Activated T-cell treated with anti-CD3 and anti-CD28 coated beads for 24 hours (primary cell): ENCODE data around the gene LSM3.

Experiments
- DNase-seq: peaks from one replicate; pipeline ENCODE4 v3.0.0-alpha.2; 2020; ENCODE audit warnings: low read depth

Gene LSM3

DNA sequence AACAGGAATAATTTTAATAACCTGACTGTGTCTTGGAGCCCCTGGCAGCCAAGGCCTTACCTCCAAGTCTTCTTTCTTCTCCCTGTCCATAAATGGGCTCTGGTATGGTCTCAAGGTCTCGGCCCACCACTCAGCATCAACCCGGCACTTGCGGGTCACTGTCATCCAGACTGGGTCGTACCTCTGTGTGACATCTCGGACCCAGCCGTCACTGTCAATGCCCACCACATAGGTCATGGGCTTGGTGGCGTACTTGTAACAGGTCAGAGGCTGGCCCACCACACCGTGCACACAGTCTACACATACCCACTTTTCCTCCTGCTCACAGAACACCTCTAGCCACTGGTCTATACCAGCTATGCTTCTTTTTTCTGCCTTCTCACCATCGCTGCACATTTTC is 20.7 kb upstream of the LSM3 start:
- no peak for DNase-seq

DNA sequence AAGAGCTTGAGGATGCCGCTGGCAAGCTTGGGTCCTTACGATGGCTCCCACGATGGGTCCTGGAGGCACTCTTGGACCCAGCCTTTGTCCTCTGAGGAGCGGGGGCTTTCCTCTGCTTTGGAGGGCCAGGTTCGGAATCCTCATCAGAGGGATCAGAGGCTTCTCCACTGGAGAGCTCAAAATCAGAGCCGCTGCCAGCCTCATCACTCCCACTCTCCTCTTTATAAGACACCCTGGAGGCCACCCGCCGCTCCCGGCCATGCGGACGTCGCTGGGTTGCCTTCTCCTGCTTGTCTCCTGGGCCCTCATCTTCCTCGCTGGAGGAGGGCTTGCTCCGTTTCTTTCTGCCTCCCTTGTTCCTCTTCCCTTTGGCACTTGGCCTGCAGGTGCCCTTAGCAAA is 20.2 kb upstream of the LSM3 start:
- no peak for DNase-seq

GRCh38 chr3:14159426-14159825 is 19.2 kb upstream of the LSM3 start:
- DNase-seq, result no peak

GRCh38 chr3:14161282-14161681 is 17.3 kb upstream of the LSM3 start:
- DNase-seq, result no peak

DNA sequence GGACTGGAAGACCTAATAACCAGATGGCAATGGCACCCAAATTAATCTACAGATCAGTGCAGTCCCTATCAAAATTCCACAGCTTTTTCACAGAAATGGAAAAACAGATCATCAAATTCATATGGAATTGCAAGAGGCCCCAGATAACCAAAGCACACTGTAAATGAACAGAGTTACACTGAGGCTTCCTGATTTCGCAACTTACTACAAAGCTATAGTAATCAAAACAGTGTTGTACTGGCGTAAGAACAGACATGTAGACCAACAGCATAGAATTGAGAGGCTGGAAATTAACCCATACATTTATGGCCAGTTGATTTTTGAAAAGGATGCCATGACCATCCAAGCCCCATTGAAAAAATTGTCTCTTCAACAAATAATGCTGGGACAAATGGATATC is 16.4 kb upstream of the LSM3 start:
- no peak for DNase-seq

DNA sequence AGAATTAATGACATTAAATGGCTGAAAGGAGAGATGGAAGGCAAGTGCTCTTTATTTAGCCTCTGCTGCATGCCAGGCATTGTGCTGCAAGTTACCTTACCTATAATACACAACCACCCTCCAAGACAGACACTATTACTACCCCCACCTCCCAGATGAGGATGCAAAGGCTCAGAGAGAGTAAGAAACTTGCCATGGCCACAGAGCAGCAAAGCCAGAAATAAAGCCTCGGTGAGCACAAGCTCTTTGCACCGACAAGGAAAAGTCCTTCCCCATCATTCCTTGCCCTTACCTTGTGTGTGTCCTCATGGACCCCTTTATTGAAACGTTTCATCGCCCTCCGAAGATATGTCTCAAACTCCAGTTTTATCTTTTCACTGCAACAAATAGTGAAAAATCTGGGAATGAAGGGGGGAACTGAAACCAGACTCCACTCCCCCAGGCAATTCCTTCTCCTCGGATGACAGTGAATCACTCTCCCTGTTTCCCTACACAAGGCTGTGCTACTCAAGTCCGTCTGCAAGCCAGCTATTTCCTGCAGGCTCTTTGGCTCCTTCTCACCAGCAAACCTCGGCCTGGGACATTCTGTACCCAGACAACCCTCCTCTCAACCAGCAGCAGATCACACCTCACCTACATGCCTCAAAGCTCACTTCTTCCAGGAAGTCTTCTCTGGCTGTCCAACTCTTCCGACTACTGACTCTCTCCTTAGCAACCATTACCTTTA is 11.6 kb upstream of the LSM3 start:
- no peak for DNase-seq

- no peak for DNase-seq
Measured at GRCh38 chr3:14169435-14169834, 9.2 kb upstream of the LSM3 start.

DNA sequence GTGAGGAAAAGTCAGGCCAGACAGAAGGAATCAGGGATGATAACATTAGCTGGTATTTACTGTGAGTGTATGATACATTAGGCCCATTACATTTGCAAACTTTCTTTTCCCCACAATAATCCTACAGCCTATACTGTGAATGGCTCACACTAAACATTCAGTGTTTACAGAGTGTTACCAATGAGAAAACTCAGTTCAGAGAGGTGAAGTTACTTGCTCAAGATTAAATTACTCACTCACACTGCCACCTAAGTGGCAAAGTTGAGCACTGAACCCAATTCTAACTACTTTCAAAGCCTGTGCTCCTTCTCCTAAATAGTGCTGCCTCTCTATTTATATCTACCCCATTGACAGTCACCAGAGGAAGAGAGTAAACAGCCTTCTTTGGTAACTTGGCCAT is 8.7 kb upstream of the LSM3 start:
- no peak for DNase-seq

DNA sequence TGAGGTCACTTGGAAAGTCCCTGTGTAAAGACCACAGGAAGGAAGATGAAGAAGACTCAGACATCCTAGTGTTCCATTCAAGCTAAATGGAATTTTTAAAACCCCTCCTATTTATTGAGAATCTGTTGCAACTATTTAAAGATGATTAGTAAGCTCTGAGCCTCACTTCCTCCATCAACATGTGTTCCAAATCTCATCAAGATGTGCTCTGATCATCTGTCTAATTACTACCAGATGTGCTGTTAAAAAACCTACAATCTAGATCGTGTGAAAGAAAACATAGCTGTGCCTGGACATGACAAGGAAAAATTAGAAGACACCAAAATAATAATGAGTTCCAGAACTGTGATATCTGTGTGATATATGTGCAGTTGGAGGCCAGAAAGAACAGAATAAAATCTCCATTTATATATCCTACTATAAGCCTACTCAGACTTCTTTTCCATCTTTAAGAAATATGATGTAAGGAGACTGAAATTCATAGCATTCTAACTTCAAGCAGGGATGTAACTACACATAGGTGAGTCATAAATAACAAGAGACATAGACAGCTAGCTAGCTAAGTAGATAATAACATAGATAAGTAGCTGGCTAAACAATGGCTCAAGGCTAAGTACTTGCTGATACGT is 8.0 kb upstream of the LSM3 start:
- DNase-seq, result no peak

GRCh38 chr3:14172496-14172895 is 6.1 kb upstream of the LSM3 start:
- no peak for DNase-seq

DNA sequence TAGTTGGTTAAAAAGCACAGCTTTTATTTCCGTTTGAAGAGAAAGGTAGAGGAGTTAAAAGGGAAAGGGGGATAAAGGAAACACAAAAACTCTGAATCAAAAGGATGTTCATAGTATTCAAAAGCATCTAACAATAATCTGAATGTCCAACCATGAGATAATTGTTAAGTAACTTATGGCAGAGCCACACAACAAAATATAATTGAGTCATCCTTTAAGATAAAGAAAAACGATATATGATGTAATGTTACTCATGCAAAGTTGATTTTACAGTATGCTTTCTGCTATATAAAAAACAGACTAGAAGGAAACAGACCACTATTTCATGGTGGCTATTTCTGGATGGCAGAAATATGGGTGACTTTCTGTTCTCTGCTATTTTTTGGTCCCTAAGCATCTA is 4.1 kb upstream of the LSM3 start:
- no peak for DNase-seq

- DNase-seq, result peak; percentile 28
Measured at GRCh38 chr3:14175383-14176037, 3.1 kb upstream of the LSM3 start.

DNA sequence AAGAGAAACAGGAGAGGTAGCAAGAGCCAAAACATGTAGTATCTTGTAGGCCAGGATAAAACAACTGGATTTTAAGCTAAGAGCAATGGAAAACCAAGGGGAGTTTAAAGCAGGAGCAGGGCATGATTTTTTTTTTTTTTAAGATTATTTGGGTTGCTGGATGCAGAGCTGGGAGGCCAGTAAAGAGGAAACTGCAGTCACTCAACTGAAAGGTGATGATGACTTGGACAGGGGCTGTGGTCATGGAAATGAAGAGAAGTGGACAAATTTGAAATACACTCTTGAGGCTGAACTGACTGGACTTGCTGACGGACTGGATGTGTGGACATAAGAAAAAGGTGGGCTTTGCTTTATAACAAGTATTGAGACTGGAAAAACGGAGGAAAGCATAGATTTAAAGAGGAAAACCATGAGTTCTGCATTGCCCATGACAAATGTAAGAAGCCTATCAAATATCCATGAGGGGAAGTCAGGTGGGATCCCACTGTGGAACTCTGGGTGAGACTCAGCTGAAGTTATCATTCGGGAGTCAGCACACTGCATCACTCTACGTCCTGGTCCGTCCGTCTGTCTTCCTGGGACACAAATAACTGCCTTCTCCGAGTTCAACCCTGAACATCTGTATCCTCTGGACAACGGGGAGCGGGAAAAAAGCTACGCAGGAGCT is 904 bp upstream of the LSM3 start:
- DNase-seq, result no peak

DNA sequence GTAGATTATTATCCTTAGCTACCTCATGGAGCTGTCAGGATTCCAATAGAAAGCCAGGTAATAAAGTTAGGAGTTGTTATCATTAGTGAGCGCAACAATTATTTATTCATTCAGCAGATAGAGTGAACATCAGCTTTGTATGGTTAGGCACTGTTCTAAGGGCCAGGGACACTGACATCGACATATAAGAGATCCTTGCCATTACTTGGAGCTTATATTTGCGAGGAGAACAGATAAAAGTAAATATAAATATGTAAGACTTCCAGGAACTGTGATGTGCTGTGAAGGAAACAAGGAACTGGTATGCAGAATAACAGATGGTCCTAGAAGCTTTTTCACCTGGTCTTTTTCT is 473 bp downstream of the LSM3 start:
- DNase-seq, result no peak

GRCh38 chr3:14179795-14180194 is 1.2 kb downstream of the LSM3 start:
- DNase-seq, result no peak

DNA sequence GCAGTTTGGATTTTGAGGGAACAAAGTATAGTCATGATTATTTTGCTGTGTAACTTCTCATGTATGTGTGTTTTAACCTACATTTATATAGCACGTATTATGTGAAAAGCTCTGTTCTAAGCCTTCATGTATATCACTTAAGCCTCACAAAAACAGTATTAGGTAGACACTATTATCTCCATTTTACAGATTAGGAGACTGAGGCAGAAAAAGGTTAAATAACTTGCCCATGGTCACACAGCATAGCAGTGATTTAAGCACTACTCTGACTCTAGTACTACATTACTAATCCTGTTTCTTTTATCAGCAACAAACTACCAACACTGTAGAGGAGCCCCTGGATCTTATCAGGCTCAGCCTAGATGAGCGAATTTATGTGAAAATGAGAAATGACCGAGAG is 2.6 kb downstream of the LSM3 start:
- no peak for DNase-seq

DNA sequence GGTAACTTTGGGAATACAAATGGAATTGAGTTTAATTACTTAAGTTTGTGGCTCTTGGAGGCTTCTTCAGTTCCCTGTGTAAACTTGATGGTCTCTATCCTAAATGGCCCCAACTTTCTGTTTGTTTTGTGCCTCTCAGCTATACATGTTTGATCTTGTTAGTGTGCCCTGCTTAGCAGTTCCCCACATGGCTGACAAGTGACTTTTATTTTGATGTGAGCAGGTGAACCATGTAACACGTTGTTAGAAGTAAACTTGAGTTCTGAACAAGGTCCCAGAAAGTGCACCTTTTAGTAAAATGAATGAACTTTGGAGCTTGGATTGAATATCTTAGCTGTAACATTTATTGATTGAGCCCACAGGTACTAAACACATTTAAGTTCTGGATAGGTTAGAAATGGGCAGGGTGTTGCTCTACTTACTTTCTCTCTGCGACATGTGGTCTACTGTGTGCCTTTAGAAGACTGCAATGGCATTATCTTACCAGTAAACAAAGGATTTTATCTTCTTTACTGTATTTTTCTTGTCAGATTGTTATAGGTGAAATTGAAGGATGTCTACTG is 4.5 kb downstream of the LSM3 start:
- no peak for DNase-seq

GRCh38 chr3:14186854-14187458 is 8.3 kb downstream of the LSM3 start:
- no peak for DNase-seq

GRCh38 chr3:14188041-14188754 is 9.6 kb downstream of the LSM3 start:
- DNase-seq, result no peak

DNA sequence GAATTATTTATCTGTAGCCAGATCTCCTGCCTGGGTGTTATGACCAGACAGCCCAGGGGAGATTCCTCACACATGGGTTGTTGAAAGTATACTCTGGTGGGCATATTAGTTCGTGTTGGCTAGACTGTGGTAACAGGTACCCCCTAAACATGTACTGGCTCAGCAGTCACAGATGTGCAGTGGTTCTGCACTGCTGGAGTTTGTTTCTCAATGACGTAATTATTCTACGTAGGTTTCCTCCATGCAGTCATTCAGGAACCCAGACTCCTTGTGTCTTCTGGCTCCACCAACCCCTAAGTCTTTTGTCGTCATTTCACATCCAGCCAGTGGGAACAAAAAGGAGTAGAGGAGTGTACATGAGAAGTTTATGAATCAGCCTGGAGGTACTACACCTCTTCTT is 16.2 kb downstream of the LSM3 start:
- DNase-seq, result no peak

GRCh38 chr3:14199641-14200040 is 21.0 kb downstream of the LSM3 start:
- DNase-seq, result no peak

- DNase-seq, result no peak
Measured at GRCh38 chr3:14200276-14200675, 21.7 kb downstream of the LSM3 start.
